Neural cell (in vitro differentiated cells): ENCODE data around the gene TOMM7. TPM values are rescaled to one million over a fixed set of nuclear protein-coding genes. Genes with fewer than 3 reads are reported as not detected.

Experiments used
- H2AFZ ChIP-seq: fragments of 200-600, 300-800 bp; sonication (generic), shearing (Covaris generic); 2 replicates; pipeline ENCODE4 v1.6.0; 2014; ENCODE audit warnings: low read depth, mild to moderate bottlenecking, antibody characterized with exemption, low read length, moderate library complexity
- H3F3A ChIP-seq: fragments of 200-600 bp; shearing (Covaris generic); 2 replicates; pipeline ENCODE4 v1.6.1; 2016; ENCODE audit warnings: mild to moderate bottlenecking, moderate library complexity, mixed read lengths, antibody characterized with exemption, low read length; ENCODE audit not compliant: insufficient read depth, poor library complexity, severe bottlenecking
- H3K27ac ChIP-seq: fragments of 200-600, 300-800 bp; sonication (generic), shearing (Covaris generic); 2 replicates; pipeline ENCODE4 v1.5.1; 2014; ENCODE audit warnings: mild to moderate bottlenecking, low read length, moderate library complexity
- H3K27me3 ChIP-seq: fragments of 300-800, 200-600 bp; sonication (generic), shearing (Covaris generic); 2 replicates; pipeline ENCODE4 v1.6.0; 2014; ENCODE audit warnings: mild to moderate bottlenecking, low read depth, low read length, moderate library complexity; ENCODE audit not compliant: insufficient read depth
- H3K36me3 ChIP-seq: fragments of 300-800, 200-600 bp; sonication (generic), shearing (Covaris generic); 2 replicates; pipeline ENCODE4 v1.5.1; 2014; ENCODE audit warnings: mild to moderate bottlenecking, antibody characterized with exemption, low read length, moderate library complexity; ENCODE audit not compliant: insufficient read depth
- H3K4me2 ChIP-seq: fragments of 300-800, 200-600 bp; sonication (generic), shearing (Covaris generic); 2 replicates; pipeline ENCODE4 v1.6.0; 2014; ENCODE audit warnings: mild to moderate bottlenecking, low read length
- H3K4me3 ChIP-seq: fragments of 300-800, 200-600 bp; sonication (generic), shearing (Covaris generic); 2 replicates; pipeline ENCODE4 v1.5.1; 2014; ENCODE audit warnings: mild to moderate bottlenecking, low read length, moderate library complexity
- H3K79me2 ChIP-seq: fragments of 200-600 bp; shearing (Covaris generic); replicated peaks from 2 replicates; pipeline ENCODE4 v1.6.0; 2014; ENCODE audit warnings: mild to moderate bottlenecking, low read length, moderate library complexity; ENCODE audit not compliant: insufficient read depth
- H3K9ac ChIP-seq: fragments of 300-800, 200-600 bp; sonication (generic), shearing (Covaris generic); 2 replicates; pipeline ENCODE4 v1.6.1; 2016; ENCODE audit warnings: mild to moderate bottlenecking, low read length, mixed read lengths
- H3K9me2 ChIP-seq: fragments of 200-600 bp; shearing (Covaris generic); 2 replicates; pipeline ENCODE4 v1.6.1; 2016; ENCODE audit warnings: mild to moderate bottlenecking, low read length, mixed read lengths; ENCODE audit not compliant: insufficient read depth
- H3K9me3 ChIP-seq: fragments of 200-600, 300-800 bp; sonication (generic), shearing (Covaris generic); 2 replicates; pipeline ENCODE4 v1.6.1; 2016; ENCODE audit warnings: mild to moderate bottlenecking, mixed run types, low read length, moderate library complexity, mixed read lengths
- H4K20me1 ChIP-seq: fragments of 200-600 bp; shearing (Covaris generic); 2 replicates; pipeline ENCODE4 v1.6.1; 2016; ENCODE audit warnings: mild to moderate bottlenecking, mixed run types; ENCODE audit not compliant: insufficient read depth
- EP300 ChIP-seq: fragments of 450-650 bp; conservative IDR thresholded peaks from 2 replicates; pipeline ENCODE4 v1.6.1; 2014; ENCODE audit warnings: antibody characterized with exemption, mild to moderate bottlenecking, moderate library complexity; ENCODE audit not compliant: poor library complexity, severe bottlenecking
- EZH2 ChIP-seq: fragments of 200-600, 300-800 bp; shearing (Covaris generic), sonication (generic); IDR thresholded peaks from 2 replicates; pipeline ENCODE4 v1.6.1; 2014; ENCODE audit warnings: antibody characterized with exemption, low read length, borderline replicate concordance, mild to moderate bottlenecking; ENCODE audit not compliant: insufficient read depth, poor library complexity, severe bottlenecking
- MXI1 ChIP-seq: fragments of 450-650 bp; conservative IDR thresholded peaks from 2 replicates; pipeline ENCODE4 v1.6.1; 2014; ENCODE audit warnings: antibody characterized with exemption, mild to moderate bottlenecking; ENCODE audit not compliant: poor library complexity, severe bottlenecking
- POLR2AphosphoS5 ChIP-seq: IDR thresholded peaks from 2 replicates; pipeline ENCODE4 v1.6.1; 2012
- RAD21 ChIP-seq: fragments of 450-650 bp; conservative IDR thresholded peaks from 2 replicates; pipeline ENCODE4 v1.6.1; 2014; ENCODE audit warnings: antibody characterized with exemption, mild to moderate bottlenecking, moderate library complexity
- SMC3 ChIP-seq: fragments of 450-650 bp; conservative IDR thresholded peaks from 2 replicates; pipeline ENCODE4 v1.6.1; 2014; ENCODE audit warnings: antibody characterized with exemption, mild to moderate bottlenecking, moderate library complexity; ENCODE audit not compliant: poor library complexity
- TAF1 ChIP-seq: IDR thresholded peaks from 2 replicates; pipeline ENCODE4 v1.6.1; 2012; ENCODE audit warnings: low read depth
- polyA plus RNA-seq: library from polyadenylated mRNA; depleted of rRNA; stranded (reverse); fragments of >200 nt; gene quantifications from 2 replicates; pipeline ENCODE4 v1.2.3, GENCODE V29; 2014
- TF ChIP-seq, protein P1 (sequence below): fragments of 450-650 bp; IDR thresholded peaks from 2 replicates; pipeline ENCODE4 v1.5.1; 2014; ENCODE audit warnings: antibody characterized with exemption, mild to moderate bottlenecking, moderate library complexity; ENCODE audit not compliant: poor library complexity, severe bottlenecking
- TF ChIP-seq, protein P2 (sequence below): IDR thresholded peaks from 2 replicates; pipeline ENCODE4 v1.6.1; 2012; ENCODE audit warnings: borderline replicate concordance

The TOMM7 gene
- polyA plus RNA-seq, 1 donor from 2014 or later = 241 TPM

DNA sequence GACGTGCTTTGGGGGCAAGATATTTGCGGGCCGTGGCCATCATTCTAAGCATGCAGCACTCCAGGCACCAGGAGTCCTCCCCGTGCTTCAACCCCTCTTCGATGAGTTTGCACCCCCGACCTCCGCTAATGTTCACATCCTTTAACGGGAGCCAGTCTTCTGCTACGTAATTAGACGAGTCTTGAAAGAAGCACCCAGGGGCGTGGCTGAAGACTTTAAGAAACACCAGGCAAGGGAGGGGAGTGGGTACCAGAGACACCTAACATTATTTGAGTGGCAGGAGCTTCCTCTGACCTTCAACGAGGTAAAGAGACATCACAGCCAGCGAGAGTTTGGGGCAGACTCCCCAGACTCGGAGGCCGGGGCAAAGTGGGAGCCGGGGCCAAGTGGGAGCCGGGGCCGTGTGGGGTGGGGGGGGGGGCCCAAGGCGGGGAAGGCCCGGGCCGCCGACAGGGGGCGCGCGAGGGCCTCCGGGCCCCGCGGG lies 31.1 kb upstream of the TOMM7 start:
- Histone ChIP-seq H3F3A (no peaks in the 10 kb centered on the region), H3K9ac (no peak overlapping the region), H3K27ac (no peak overlapping the region), H4K20me1 (no peaks in the 10 kb centered on the region), H3K4me2 (no peak overlapping the region), H3K4me3 (no peak overlapping the region), H3K9me3 (no peaks in the 10 kb centered on the region), H3K9me2 (no peaks in the 10 kb centered on the region), H3K27me3 (peaks cover 25% of the 10 kb centered on the region), H3K36me3 (no peaks in the 10 kb centered on the region), H3K79me2 (no peaks in the 10 kb centered on the region), H2AFZ (no peak overlapping the region)
- no peak for TF ChIP-seq POLR2AphosphoS5
- TF ChIP-seq EZH2 = no peak
- TF ChIP-seq SMC3 = no peak
- TF ChIP-seq, protein P1, sequence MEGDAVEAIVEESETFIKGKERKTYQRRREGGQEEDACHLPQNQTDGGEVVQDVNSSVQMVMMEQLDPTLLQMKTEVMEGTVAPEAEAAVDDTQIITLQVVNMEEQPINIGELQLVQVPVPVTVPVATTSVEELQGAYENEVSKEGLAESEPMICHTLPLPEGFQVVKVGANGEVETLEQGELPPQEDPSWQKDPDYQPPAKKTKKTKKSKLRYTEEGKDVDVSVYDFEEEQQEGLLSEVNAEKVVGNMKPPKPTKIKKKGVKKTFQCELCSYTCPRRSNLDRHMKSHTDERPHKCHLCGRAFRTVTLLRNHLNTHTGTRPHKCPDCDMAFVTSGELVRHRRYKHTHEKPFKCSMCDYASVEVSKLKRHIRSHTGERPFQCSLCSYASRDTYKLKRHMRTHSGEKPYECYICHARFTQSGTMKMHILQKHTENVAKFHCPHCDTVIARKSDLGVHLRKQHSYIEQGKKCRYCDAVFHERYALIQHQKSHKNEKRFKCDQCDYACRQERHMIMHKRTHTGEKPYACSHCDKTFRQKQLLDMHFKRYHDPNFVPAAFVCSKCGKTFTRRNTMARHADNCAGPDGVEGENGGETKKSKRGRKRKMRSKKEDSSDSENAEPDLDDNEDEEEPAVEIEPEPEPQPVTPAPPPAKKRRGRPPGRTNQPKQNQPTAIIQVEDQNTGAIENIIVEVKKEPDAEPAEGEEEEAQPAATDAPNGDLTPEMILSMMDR = no peak
- no peak for TF ChIP-seq TAF1
- TF ChIP-seq RAD21 = no peak
- TF ChIP-seq EP300 = no peak
- no peak for TF ChIP-seq MXI1
- TF ChIP-seq, protein P2, sequence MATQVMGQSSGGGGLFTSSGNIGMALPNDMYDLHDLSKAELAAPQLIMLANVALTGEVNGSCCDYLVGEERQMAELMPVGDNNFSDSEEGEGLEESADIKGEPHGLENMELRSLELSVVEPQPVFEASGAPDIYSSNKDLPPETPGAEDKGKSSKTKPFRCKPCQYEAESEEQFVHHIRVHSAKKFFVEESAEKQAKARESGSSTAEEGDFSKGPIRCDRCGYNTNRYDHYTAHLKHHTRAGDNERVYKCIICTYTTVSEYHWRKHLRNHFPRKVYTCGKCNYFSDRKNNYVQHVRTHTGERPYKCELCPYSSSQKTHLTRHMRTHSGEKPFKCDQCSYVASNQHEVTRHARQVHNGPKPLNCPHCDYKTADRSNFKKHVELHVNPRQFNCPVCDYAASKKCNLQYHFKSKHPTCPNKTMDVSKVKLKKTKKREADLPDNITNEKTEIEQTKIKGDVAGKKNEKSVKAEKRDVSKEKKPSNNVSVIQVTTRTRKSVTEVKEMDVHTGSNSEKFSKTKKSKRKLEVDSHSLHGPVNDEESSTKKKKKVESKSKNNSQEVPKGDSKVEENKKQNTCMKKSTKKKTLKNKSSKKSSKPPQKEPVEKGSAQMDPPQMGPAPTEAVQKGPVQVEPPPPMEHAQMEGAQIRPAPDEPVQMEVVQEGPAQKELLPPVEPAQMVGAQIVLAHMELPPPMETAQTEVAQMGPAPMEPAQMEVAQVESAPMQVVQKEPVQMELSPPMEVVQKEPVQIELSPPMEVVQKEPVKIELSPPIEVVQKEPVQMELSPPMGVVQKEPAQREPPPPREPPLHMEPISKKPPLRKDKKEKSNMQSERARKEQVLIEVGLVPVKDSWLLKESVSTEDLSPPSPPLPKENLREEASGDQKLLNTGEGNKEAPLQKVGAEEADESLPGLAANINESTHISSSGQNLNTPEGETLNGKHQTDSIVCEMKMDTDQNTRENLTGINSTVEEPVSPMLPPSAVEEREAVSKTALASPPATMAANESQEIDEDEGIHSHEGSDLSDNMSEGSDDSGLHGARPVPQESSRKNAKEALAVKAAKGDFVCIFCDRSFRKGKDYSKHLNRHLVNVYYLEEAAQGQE = no peak

DNA sequence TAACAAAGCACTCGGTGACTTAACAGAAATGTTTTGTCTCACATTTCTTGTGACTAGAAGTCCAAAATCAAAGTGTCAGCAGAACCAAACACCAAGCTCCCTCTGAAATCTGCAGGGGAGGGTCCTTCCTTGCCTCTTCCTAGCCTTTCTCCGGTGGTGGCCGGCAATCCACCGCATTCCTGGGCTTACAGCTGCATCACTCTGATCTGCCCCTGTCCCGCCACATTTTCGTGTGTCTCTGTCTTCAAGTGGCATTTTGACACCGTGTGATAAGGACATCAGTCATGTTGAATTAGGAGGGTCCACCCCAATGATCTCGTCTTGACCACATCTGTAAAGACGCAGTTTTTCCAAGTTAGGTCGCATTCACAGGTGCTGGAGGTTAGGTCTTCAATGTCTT lies 30.5 kb upstream of the TOMM7 start:
- H3K27me3 ChIP-seq = peaks cover 25% of the 10 kb centered on the region
- no peak for TF ChIP-seq EP300
- no peak for TF ChIP-seq POLR2AphosphoS5
- TF ChIP-seq EZH2 = no peak
- no peak for TF ChIP-seq MXI1
- no peak for TF ChIP-seq SMC3
- TF ChIP-seq TAF1 = no peak
- TF ChIP-seq, protein P2 = no peak
- TF ChIP-seq, protein P1 = no peak
- no peak for TF ChIP-seq RAD21
- no peak overlapping the region for H3K9ac ChIP-seq
- H2AFZ ChIP-seq = no peak overlapping the region
- H3K27ac ChIP-seq = no peak overlapping the region
- no peaks in the 10 kb centered on the region for H3K9me3 ChIP-seq
- no peaks in the 10 kb centered on the region for H3K79me2 ChIP-seq
- no peaks in the 10 kb centered on the region for H3F3A ChIP-seq
- H3K4me3 ChIP-seq = no peak overlapping the region
- H3K4me2 ChIP-seq = no peak overlapping the region
- H4K20me1 ChIP-seq = no peaks in the 10 kb centered on the region
- no peaks in the 10 kb centered on the region for H3K9me2 ChIP-seq
- H3K36me3 ChIP-seq = no peaks in the 10 kb centered on the region
